Kidney epithelial cell (primary cell): ENCODE results near the gene C15orf39. TPM values are rescaled to one million over a fixed set of nuclear protein-coding genes. Genes with fewer than 3 reads are reported as not detected.
"Not testable (repeated sequence)": the region's sequence is repeated elsewhere in the genome, so short reads cannot be mapped to it uniquely, and the experiment has no call there.

Source experiments
- DNase-seq: peaks from one replicate; pipeline ENCODE4 v3.0.0-alpha.2; 2010; ENCODE audit warnings: low read depth
- H3K27me3 ChIP-seq: 2 replicates; pipeline ENCODE4 v1.6.0; 2011; ENCODE audit warnings: low read length; ENCODE audit not compliant: control insufficient read depth, insufficient read depth
- H3K36me3 ChIP-seq: 2 replicates; pipeline ENCODE4 v1.5.1; 2011; ENCODE audit warnings: low read length; ENCODE audit not compliant: control insufficient read depth, insufficient read depth
- H3K4me3 ChIP-seq: 2 replicates; pipeline ENCODE4 v1.5.1; 2011; ENCODE audit warnings: low read depth, mild to moderate bottlenecking, control low read depth, low read length
- total RNA-seq: library from RNA; depleted of rRNA; stranded (reverse); fragments of >200 nt; gene quantifications from 2 replicates; pipeline ENCODE4 v1.2.3, GENCODE V29; 2015
- TF ChIP-seq, protein P1 (sequence below): IDR thresholded peaks from 2 replicates; pipeline ENCODE4 v1.5.1; 2011; ENCODE audit warnings: mild to moderate bottlenecking, moderate library complexity, low read length, control low read depth, inconsistent platforms; ENCODE audit not compliant: insufficient read depth, poor library complexity, severe bottlenecking

C15orf39 gene
- total RNA-seq, 1 donor from 2014 or later = 26.8 TPM

DNA sequence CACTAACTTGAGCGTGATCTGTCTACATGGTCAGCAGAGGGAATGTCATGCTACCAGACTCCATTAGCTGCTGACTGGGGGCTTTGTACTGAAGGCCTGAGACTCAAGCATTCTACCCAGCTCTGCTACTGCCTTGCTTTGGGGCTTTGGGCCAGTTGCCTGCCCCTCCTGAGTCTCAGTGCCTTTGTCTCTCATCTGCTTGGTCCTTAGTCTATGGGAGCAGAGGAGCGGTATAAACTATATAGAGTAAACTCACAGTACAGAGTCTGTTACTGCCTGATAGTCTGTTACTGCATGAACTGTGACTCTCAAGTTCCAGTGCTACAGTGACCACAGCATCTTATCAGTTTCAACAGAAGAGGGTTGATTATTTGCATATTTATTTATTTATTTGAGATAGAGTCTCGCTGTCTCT lies 38.5 kb upstream of the C15orf39 start:
- no peaks in the 10 kb centered on the region for H3K27me3 ChIP-seq
- TF ChIP-seq, protein P1, sequence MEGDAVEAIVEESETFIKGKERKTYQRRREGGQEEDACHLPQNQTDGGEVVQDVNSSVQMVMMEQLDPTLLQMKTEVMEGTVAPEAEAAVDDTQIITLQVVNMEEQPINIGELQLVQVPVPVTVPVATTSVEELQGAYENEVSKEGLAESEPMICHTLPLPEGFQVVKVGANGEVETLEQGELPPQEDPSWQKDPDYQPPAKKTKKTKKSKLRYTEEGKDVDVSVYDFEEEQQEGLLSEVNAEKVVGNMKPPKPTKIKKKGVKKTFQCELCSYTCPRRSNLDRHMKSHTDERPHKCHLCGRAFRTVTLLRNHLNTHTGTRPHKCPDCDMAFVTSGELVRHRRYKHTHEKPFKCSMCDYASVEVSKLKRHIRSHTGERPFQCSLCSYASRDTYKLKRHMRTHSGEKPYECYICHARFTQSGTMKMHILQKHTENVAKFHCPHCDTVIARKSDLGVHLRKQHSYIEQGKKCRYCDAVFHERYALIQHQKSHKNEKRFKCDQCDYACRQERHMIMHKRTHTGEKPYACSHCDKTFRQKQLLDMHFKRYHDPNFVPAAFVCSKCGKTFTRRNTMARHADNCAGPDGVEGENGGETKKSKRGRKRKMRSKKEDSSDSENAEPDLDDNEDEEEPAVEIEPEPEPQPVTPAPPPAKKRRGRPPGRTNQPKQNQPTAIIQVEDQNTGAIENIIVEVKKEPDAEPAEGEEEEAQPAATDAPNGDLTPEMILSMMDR = no peak
- H3K4me3 ChIP-seq = no peak overlapping the region
- H3K36me3 ChIP-seq = no peaks in the 10 kb centered on the region
- no peak for DNase-seq

DNA sequence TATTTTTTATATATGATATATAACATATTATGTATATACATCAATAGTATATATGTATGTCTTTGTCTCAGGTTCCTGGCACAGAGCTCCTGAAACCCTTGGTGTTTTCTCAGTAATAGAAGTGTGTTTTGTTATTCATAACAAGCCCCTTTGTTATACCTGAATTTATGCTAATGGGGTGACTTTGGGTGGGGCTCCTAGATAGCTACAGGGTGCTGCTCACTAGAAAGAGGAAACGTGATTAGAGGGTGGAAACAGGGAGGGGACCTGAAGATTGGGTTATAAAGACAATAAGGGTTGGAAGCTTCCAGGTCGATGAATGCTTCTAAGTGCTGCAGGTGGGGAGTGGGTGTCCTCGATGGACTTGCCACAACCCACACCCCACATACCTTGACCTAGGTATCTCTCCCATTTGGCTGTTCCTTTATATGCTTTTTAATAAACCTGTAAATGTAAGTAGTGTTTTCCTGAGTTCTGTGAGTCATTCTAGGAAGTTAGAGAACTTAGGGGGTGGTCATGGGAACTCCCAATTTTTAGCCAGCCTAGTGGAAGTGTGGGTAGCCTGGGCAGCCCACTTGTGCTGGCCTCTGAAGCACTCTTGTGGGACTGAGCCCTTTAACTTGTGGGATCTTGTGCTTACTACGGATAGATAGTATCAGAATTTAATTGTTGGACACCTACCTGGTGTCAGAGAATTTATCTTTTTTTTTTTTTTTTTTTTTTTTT lies 36.9 kb upstream of the C15orf39 start:
- TF ChIP-seq, protein P1 = no peak
- Histone ChIP-seq H3K36me3 (no peaks in the 10 kb centered on the region), H3K4me3 (no peak overlapping the region), H3K27me3 (no peaks in the 10 kb centered on the region)
- no peak for DNase-seq

DNA sequence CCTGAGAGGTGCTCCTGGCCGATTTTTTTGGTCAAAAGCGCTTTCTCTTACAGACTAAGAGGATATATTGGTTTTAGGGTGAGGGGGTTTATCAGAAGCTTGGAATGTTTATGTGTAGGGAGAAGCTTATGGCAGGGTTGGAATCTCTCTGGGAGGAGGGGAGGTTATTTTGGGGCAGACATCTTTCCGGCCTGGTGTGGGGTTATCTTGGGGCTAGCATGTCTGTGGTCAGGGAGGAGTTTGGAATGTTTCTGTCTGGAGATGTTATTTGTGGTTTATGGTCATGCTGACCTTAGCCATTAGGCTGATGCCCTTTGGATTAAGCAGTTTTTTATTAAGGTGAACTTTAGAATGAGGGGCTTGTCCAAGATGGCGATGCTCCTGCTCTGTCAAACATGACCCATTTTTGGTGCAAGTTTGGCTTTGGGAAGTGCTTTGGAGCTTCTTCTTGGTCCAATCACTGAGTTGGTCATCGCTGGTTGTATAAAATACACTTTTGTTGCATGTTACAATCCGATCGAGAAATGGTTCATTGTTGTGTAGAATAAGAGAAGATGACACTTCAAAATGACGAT lies 35.1 kb upstream of the C15orf39 start:
- not testable (repeated sequence) for H3K36me3 ChIP-seq, DNase-seq, H3K4me3 ChIP-seq, H3K27me3 ChIP-seq

DNA sequence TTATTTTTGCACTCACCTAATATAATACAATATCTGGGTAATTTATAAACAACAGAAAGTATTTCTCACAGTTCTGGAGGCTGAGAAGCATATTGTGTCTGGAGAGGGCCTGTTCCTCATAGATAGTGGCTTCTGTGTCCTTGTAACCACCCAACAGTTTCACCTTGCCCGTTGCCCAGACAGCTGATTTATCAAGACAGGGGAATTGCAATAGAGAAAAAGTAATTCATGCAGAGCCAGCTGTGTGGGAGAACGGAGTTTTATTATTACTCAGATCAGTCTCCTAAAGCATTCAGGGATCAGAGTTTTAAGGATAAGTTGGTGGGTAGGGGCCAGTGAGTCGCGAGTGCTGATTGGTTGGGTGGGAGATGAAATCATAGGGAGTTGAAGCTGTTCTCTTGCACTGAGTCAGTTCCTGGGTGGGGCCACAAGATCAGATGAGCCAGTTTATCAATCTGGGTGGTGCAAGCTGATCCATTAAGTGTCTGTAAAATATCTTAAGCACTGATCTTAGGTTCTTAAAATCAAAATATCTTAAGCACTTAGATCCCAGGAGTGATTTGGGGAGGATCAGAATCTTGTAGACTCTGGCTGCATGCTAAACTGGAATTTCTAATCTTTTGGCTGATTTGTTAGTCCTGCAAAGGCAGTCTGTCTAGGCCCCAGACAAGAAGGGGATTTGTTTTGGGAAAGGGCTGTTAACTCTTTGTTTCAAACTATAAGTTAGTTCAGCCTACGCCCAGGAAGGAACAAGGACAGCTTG lies 33.9 kb upstream of the C15orf39 start:
- DNase-seq = no peak
- Histone ChIP-seq H3K36me3 (no peaks in the 10 kb centered on the region), H3K4me3 (no peak overlapping the region), H3K27me3 (no peaks in the 10 kb centered on the region)
- TF ChIP-seq, protein P1 = no peak

DNA sequence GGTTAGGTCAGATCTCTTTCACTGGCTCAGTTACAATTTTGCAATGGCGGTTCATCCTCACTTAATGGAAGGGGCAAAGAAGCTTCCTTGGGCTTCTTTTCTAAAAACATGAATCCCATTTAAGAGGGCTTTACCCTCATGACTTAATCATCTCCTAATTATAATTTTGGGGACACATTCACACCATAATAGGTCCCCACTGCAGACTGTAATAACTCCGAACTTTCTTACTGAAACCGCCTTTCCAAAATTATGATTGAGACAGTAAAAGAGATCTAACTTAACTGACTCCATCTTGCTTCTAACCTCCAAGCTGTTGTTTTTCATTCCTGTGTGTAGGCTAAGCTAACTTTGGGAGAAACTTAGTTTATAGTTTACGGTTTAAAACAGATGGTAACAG lies 33.3 kb upstream of the C15orf39 start:
- Histone ChIP-seq H3K4me3 (no peak overlapping the region), H3K36me3 (no peaks in the 10 kb centered on the region), H3K27me3 (no peaks in the 10 kb centered on the region)
- TF ChIP-seq, protein P1 = no peak
- DNase-seq = no peak

DNA sequence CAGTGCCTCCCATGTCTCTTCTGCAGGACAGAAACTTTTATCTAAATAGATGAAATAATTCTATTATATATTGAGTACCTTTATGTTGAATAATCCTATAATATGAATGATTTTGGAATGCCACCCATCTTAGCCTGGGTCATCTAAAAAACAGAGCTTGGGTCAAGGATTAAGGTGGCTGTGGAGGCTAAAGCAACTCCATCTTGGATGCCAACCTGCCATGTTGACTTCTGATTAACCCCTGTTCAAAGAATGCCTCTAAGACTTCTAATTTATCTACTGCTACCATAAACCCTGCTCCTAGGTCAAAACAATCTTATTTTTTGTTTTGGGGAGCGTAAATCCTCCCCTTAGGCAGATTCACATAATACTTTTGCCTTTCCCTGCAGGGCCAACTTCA lies 31.5 kb upstream of the C15orf39 start:
- TF ChIP-seq, protein P1 = no peak
- DNase-seq = no peak
- no peaks in the 10 kb centered on the region for H3K36me3 ChIP-seq
- H3K4me3 ChIP-seq = no peak overlapping the region
- no peaks in the 10 kb centered on the region for H3K27me3 ChIP-seq
